GM20431 (cell line): ENCODE results near the gene AAMP.
"Not testable (repeated sequence)": the region's sequence is repeated elsewhere in the genome, so short reads cannot be mapped to it uniquely, and the experiment has no call there.

Source experiments
- in situ Hi-C: fragments of 300-500 bp; cut with MseI, MboI; formaldehyde crosslinking; loops from one replicate; pipeline ENCODE4 v1.15.0; 2020; ENCODE audit warnings: low sequenced_read_pairs; ENCODE audit not compliant: unreplicated experiment

The AAMP gene

GRCh38 chr2:218269900-218270720 is at the start of gene AAMP, which contains the start of gene PNKD:
Gene AAMP, minus strand, starts transcription at chr2:218270137. Its CDS starts 51 bp downstream, at chr2:218270086.
Gene PNKD, plus strand, starts transcription at chr2:218270519. Its CDS starts 17 bp downstream, at chr2:218270536.
- in situ Hi-C loops, result no loop called here

- in situ Hi-C loops, result no loop called here
Observed at GRCh38 chr2:218318241-218318640, 48.3 kb upstream of the AAMP start.

DNA sequence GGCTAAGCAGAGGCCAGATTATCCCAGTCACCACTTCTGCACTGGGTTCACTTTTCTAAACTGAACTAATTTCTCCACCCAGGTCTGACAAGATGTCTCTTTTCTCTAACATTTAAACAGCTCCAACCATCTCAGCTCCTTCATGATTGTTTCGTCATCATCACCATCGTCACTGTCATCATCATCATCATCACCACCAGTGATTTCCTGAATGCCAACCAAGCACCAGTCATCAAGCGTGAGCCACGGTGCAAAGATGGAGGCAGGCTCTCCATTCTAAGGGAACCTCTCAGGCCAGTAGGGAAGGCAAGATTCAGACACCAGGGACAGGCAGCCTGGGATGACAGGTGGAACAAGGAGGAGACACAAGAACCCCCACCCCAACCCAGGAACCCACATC is 47.9 kb upstream of the AAMP start:
- in situ Hi-C loops, result no loop called here

DNA sequence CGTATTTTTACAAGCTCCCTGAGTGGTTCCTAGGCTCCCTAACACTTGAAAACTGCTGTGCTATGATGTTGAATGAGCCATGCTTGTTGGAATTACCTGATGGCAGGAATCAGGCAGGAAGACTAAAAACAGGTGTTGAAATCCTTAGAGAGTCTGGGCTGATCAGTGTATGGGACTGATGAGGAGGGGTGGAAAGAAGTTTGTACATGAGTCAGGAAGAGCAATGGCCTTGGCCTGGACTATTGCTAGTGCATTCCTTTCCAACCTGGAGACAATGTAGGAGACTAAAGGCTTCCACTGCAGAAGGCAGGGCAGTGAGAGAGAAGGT is 47.3 kb upstream of the AAMP start:
- in situ Hi-C loops, result no loop called here

DNA sequence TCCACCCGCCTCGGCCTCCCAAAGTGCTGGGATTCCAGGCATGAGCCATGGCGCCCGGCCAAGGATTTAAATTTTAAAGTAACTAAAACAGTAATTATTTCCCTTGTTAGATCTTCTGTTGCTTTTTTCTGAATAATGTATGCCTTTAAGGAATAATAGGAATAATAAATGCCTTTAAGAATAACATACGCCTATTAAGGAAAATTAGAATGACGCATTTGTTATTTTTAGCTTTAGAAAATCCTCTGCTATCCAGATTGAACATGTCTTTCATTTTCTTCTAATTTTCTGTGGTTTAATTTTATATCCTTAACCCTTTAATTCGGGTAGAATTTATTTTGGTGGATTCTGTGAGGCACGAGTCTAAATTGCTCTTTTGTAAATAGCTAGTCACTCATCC is 45.5 kb upstream of the AAMP start:
- in situ Hi-C loops, result no loop called here

DNA sequence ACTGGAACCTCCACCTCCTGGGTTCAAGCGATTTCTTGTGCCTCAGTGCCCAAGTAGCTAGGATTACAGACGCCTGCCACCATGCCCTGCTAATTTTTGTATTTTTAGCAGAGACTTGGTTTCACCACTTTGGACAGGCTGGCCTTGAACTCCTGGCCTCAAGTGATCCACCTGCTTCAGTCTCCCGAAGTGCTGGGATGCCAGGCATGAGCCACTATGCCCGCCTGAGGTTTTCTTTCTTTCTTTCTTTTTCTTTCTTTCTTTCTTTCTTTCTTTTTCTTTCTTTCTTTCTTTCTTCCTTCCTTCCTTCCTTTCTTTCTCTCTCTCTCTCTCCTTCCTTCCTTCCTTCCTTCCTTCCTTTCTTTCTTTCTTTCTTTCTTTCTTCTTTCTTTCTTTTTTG is 44.8 kb upstream of the AAMP start:
- in situ Hi-C loops, result not testable (repeated sequence)

DNA sequence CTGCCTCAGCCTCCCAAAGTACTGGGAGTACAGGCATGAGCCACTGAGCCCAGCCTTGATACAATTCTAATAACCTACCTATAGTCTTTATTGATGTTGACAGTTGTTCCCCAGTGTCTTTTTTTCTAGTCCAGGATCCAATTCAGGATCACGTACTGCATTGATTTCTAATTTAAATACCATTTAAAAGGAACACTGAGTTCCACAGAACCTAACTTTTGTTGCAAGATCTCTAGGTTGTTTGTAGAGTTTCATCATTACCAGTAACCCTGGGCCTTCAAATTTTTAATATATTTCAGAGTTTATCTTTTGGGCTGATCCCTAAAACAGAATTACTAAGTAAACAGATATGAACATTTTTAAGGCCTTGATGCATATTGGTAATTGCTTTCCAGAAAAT is 43.4 kb upstream of the AAMP start:
- in situ Hi-C loops, result no loop called here

GRCh38 chr2:218312267-218312756 is 42.4 kb upstream of the AAMP start:
- in situ Hi-C loops, result no loop called here

- in situ Hi-C loops, result not testable (repeated sequence)
Observed at GRCh38 chr2:218311541-218312266, 41.8 kb upstream of the AAMP start.

GRCh38 chr2:218310853-218311540 is 41.1 kb upstream of the AAMP start:
- in situ Hi-C loops, result no loop called here

- in situ Hi-C loops, result loop anchor here (10.0 kb wide), 1 partner anchor 47 kb away; the partner anchor contains the start of gene CATIP
Observed at GRCh38 chr2:218307415-218308090, 37.6 kb upstream of the AAMP start.

DNA sequence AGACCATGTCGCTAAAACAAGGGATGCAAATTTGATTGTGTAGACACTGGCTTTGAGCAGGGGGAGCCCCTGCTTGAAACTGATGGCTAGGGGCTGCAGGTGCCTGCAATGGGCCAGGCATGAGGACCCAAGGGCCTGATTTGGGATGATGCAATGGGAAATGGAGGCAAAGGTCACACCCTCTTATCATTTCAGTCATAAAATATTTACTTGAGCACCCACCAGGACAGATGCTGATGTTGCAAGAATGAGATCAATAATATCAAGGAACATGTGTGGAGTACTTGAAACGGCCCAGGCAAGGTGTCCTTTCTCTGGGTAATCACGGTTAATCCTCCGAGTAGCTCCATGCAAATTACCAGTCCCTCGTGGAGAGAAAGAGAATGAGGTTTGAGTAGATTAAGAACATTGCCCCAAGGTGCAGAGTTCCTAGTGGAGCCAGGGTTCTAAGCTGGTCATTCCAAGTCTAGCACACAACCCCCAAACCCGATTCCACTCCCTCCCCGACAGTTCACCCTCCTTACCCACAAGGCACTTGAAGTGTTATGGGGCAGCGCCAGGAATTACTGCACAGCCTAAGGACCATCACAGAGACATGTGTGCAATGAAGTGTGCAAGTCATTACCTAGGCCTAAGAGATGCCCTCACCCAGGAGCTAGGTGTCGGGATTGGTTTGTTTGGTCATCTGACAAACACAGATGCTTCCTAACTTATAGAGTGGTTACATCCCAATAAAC is 36.4 kb upstream of the AAMP start:
- in situ Hi-C loops, result loop anchor here (10.0 kb wide), 1 partner anchor 48 kb away; the partner anchor contains the start of gene CATIP

GRCh38 chr2:218305383-218305782 is 35.4 kb upstream of the AAMP start:
- in situ Hi-C loops, result loop anchor here (10.0 kb wide), 1 partner anchor 49 kb away; the partner anchor contains the start of gene CATIP

DNA sequence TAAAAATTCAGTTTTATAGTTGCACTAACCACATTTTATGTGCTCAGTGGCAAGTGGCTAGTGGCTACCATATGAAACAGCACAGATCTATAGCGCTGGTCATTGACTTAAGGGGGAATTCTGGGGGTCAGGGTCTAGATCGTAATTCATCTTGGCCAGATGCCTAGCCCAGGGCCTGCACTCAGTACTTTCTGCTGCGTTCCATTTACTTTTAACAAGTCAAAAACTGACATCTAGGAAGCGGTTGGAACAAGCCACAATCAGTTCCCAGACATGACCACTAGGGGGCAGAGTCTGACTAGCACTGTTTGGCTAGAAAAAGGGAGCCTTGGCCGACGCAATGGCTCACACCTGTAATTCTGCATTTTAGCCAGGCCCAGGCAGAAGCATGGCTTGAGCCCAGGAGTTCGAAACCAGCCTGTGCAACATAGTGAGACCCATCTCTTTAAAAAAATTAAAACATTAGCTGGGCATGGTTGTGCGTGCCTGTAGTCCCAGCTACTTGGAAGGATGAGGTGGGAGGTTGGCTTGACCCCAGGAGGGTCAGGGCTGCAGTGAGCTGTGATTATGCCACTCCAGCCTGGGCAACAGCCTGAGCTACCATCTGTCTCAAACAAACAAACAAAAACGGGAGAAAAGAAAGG is 31.4 kb upstream of the AAMP start:
- in situ Hi-C loops, result loop anchor here (10.0 kb wide), 1 partner anchor 54 kb away; the partner anchor contains the start of gene CATIP

DNA sequence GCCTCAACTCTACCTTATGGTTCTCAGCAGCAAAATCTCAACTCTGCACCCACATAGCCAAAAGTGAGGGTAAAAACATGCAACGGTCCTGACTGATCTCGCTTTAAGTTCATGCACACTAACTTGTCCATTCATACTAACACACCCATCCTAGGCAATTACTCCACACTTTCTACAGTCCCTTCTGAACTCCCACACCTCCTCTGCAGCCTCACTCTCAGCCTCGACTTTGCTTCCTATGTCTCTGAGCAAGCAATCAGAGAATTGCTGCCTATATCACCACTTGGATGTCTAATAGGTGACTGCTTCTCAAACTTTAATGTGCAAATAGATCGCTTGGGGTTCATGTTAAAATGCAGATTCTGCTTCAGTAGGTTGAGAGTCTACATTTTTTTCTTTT is 30.2 kb upstream of the AAMP start:
- in situ Hi-C loops, result loop anchor here (10.0 kb wide), 1 partner anchor 55 kb away; the partner anchor contains the start of gene CATIP

DNA sequence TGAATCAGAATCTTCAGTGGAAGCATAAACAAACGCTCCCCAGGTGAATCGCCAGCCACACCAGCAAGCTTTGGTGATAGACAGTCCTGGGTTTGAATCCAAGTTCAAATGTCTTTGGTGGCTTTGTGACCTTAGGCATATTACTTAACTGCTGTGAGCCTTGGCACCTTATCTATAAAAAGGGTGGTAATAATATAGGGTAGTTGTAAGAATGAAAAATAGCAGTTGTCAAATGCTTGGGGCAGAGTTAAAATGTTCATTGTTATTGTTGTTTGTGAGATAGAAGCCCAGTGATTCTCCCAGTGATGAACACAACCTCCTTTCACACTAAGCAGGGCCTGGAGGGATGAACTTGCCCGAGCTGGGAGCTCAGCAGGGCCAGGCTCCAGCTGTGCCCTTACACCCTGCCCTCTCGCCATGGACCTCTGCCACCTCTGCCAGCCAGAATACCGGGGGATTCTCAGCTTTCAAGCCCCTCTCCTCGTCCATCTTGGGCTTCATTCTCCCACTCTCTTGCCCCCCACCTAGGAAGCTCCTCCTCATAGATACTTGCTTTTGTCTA is 28.5 kb upstream of the AAMP start:
- in situ Hi-C loops, result loop anchor here (10.0 kb wide), 1 partner anchor 96 kb away; the partner anchor contains the start of gene CTDSP1

DNA sequence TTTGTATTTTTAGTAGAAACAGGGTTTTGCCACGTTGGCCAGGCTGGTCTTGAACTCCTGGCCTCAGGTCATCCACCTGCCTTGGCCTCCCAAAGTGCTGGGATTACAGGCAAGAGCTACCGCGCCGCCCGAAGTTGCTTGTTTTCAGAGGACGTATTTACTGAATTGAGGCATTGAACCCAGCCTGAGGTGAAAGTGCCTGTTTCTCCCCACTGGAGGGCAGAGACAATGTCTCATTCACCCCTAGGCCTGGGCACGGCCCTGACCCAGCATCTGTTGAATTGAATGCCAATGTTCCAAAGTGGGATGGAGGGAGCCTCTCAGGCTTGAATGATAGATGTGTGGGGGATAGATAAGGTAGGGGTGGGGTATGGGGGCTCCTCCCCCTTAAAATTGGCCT is 26.9 kb upstream of the AAMP start:
- in situ Hi-C loops, result loop anchor here (10.0 kb wide), 1 partner anchor 98 kb away; the partner anchor contains the start of gene CTDSP1

DNA sequence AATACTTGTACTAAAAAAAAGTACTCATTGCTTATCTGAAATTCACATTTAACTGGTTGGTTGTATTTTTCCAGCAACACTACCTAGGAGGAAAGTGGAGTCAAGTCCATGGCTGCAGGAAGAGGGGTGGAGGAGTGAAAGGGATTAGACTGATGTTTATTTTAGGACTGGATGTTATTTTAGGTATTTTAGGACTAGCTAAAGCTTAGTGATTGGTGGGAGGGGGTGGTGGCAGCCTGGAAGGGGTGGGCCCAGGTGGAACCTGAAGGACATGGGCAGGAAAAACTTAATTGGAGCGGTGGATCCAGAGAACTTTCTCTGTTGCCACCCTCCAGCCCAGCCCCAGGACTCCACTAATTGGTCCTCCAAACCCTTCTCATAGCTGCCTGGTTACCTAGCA is 26.3 kb upstream of the AAMP start:
- in situ Hi-C loops, result loop anchor here (10.0 kb wide), 1 partner anchor 99 kb away; the partner anchor contains the start of gene CTDSP1
